ENCODE measurements around the gene RPN1. TPM values are rescaled to one million over a fixed set of nuclear protein-coding genes. Genes with fewer than 3 reads are reported as not detected.

Gene RPN1
- total RNA-seq, 1 donor from 2014 or later: 285 TPM

GRCh38 chr3:128609294-128609693 lies 41.3 kb downstream of the RPN1 start:
- no peak overlapping the region for H3K4me3 ChIP-seq (ENCODE audit: low read depth, low read length)
- DNase-seq (ENCODE audit: low read depth): no peak
- no peak for TF ChIP-seq CTCF (conservative IDR thresholded peaks at IDR 0.05; ENCODE audit: low read depth, low read length)

- H3K4me3 ChIP-seq (ENCODE audit: low read depth, low read length): peak overlapping the region; percentile 64
- no peak for DNase-seq (ENCODE audit: low read depth)
- no peak for TF ChIP-seq CTCF (conservative IDR thresholded peaks at IDR 0.05; ENCODE audit: low read depth, low read length)
Observed at GRCh38 chr3:128607710-128608048, 42.9 kb downstream of the RPN1 start.

- H3K4me3 ChIP-seq (ENCODE audit: low read depth, low read length): no peak overlapping the region
- no peak for TF ChIP-seq CTCF (conservative IDR thresholded peaks at IDR 0.05; ENCODE audit: low read depth, low read length)
- no peak for DNase-seq (ENCODE audit: low read depth)
Observed at GRCh38 chr3:128606094-128606493, 44.5 kb downstream of the RPN1 start.

GRCh38 chr3:128605091-128606046 lies 45.2 kb downstream of the RPN1 start:
- peak; percentile 38 for TF ChIP-seq CTCF (conservative IDR thresholded peaks at IDR 0.05; ENCODE audit: low read depth, low read length)
- no peak for DNase-seq (ENCODE audit: low read depth)
- H3K4me3 ChIP-seq (ENCODE audit: low read depth, low read length): no peak overlapping the region

GRCh38 chr3:128603811-128604775 lies 46.5 kb downstream of the RPN1 start:
- H3K4me3 ChIP-seq (ENCODE audit: low read depth, low read length): no peak overlapping the region
- TF ChIP-seq CTCF (conservative IDR thresholded peaks at IDR 0.05; ENCODE audit: low read depth, low read length): no peak
- DNase-seq (ENCODE audit: low read depth): no peak

- no peak overlapping the region for H3K4me3 ChIP-seq (ENCODE audit: low read depth, low read length)
- DNase-seq (ENCODE audit: low read depth): no peak
- TF ChIP-seq CTCF (conservative IDR thresholded peaks at IDR 0.05; ENCODE audit: low read depth, low read length): no peak
Observed at GRCh38 chr3:128603313-128603712, 47.3 kb downstream of the RPN1 start.
